Activated naive CD8-positive, alpha-beta T cell treated with anti-CD3 and anti-CD28 coated beads, Interleukin-2, amount 50 U/mL, for 24 hours (primary cell): ENCODE results near the gene PHF21A.
"Not testable (repeated sequence)": the region's sequence is repeated elsewhere in the genome, so short reads cannot be mapped to it uniquely, and the experiment has no call there.

Experiments used
- ATAC-seq: fragments of 150-1000 bp; cut with Tn5 transposase; one replicate; pipeline ENCODE4 v1.10.0; 2021
- DNase-seq: peaks from one replicate; pipeline ENCODE4 v3.0.0; 2021
- H3K27ac Mint-ChIP-seq: one replicate; pipeline ENCODE4 v1.8.0; 2021; ENCODE audit warnings: mild to moderate bottlenecking, mixed read lengths
- H3K27me3 Mint-ChIP-seq: one replicate; pipeline ENCODE4 v1.8.0; 2021; ENCODE audit warnings: mixed read lengths
- H3K36me3 Mint-ChIP-seq: one replicate; pipeline ENCODE4 v1.8.0; 2021; ENCODE audit warnings: low read depth, mixed read lengths
- H3K4me1 Mint-ChIP-seq: one replicate; pipeline ENCODE4 v1.8.0; 2021; ENCODE audit warnings: mixed read lengths
- H3K4me3 Mint-ChIP-seq: one replicate; pipeline ENCODE4 v1.8.0; 2021; ENCODE audit warnings: mild to moderate bottlenecking, moderate library complexity, mixed read lengths
- H3K9me3 Mint-ChIP-seq: one replicate; pipeline ENCODE4 v1.8.0; 2021; ENCODE audit warnings: mixed read lengths

The PHF21A gene

DNA sequence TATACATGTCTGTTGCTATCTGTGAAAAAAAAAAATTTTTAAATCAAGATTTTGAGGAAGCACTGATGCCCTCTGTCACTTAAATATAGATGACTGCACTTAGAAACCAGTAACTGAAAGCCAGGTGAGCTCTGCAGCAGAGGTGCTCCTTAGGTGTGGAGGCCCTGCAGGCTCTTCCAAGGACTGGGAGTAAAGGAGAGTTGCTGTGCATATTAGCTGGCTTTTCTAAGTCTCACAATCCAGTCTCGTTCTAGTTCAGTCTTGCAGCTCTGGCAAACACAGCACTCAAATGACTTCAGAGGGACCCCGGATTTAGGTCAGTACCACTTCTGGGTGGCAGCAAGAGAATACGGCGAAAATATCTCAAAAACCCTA is 137.8 kb downstream of the PHF21A start:
- Mint-ChIP-seq H3K27me3 (no peaks in the 10 kb centered on the region), H3K27ac (no peak overlapping the region), H3K4me3 (no peak overlapping the region), H3K4me1 (peaks cover 22% of the 10 kb centered on the region), H3K9me3 (no peaks in the 10 kb centered on the region), H3K36me3 (peaks cover 3% of the 10 kb centered on the region)
- DNase-seq, result no peak
- ATAC-seq, result no peak

- Mint-ChIP-seq H3K27ac (peak overlapping the region; percentile 3), H3K4me1 (peaks cover 22% of the 10 kb centered on the region), H3K36me3 (peaks cover 5% of the 10 kb centered on the region), H3K27me3 (no peaks in the 10 kb centered on the region), H3K9me3 (no peaks in the 10 kb centered on the region), H3K4me3 (no peak overlapping the region)
- ATAC-seq (peak; percentile 63), DNase-seq (peak; percentile 27)
These were observed 138.4 kb downstream of the PHF21A start for GRCh38 chr11:45982656-45983470.

- not testable (repeated sequence) for ATAC-seq, H3K27me3 Mint-ChIP-seq, H3K27ac Mint-ChIP-seq, H3K36me3 Mint-ChIP-seq, H3K4me3 Mint-ChIP-seq, H3K9me3 Mint-ChIP-seq, DNase-seq
- peaks cover 22% of the 10 kb centered on the region for H3K4me1 Mint-ChIP-seq
These were observed 139.4 kb downstream of the PHF21A start for GRCh38 chr11:45981826-45982225.

DNA sequence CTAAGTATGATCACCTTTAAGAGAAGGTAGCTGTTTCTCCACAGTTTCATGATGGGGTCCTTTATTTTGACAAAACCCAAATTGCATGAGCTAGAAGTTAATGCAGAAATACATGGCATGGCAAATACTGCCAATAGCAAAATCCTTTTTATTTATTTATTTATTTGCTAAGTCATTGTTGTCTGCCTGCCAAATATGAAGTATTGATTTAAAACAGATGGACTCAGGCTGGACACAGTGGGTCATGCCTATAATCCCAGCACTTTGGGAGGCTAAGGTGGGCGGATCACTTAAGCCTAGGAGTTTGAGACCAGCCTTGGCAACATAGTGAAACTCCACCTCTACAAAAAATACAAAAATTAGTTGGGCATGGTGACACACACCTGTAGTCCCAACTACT is 146.4 kb downstream of the PHF21A start:
- ATAC-seq, result no peak
- DNase-seq, result no peak
- no peaks in the 10 kb centered on the region for H3K27me3 Mint-ChIP-seq
- no peak overlapping the region for H3K27ac Mint-ChIP-seq
- peaks cover 10% of the 10 kb centered on the region for H3K36me3 Mint-ChIP-seq
- no peak overlapping the region for H3K4me3 Mint-ChIP-seq
- no peaks in the 10 kb centered on the region for H3K9me3 Mint-ChIP-seq
- no peaks in the 10 kb centered on the region for H3K4me1 Mint-ChIP-seq

GRCh38 chr11:45973601-45974000 is 147.7 kb downstream of the PHF21A start:
- H3K4me3 Mint-ChIP-seq, result no peak overlapping the region
- DNase-seq (no peak), ATAC-seq (no peak)
- H3K36me3 Mint-ChIP-seq, result peaks cover 9% of the 10 kb centered on the region
- no peaks in the 10 kb centered on the region for H3K9me3 Mint-ChIP-seq
- H3K27ac Mint-ChIP-seq, result no peak overlapping the region
- H3K27me3 Mint-ChIP-seq, result no peaks in the 10 kb centered on the region
- H3K4me1 Mint-ChIP-seq, result no peaks in the 10 kb centered on the region

DNA sequence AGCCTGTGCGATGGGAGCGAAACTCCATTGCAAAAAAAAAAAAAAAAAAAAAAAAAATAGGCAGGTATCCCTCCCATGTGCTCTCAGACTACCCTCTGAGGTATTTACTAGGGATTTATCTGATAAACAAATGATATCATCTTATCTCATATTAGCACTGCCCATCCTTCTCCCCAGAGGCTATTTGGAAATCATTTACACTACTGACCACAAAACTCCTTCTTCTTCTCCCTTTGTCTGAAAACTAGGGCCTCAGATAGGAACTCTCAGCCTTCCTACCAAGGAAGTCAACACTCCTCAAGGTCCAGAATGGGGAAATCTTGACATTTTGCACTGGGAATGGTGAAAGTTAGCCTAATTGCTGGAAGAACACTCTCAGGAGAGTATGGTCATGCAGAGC is 152.4 kb downstream of the PHF21A start:
- Mint-ChIP-seq H3K27me3 (no peaks in the 10 kb centered on the region), H3K36me3 (peaks cover 8% of the 10 kb centered on the region), H3K4me3 (no peak overlapping the region), H3K4me1 (no peaks in the 10 kb centered on the region), H3K9me3 (no peaks in the 10 kb centered on the region), H3K27ac (no peak overlapping the region)
- no peak for DNase-seq
- ATAC-seq, result no peak

GRCh38 chr11:45967506-45967905 is 153.7 kb downstream of the PHF21A start:
- Mint-ChIP-seq H3K4me3 (no peak overlapping the region), H3K4me1 (no peaks in the 10 kb centered on the region), H3K27me3 (no peaks in the 10 kb centered on the region), H3K27ac (no peak overlapping the region), H3K9me3 (no peaks in the 10 kb centered on the region), H3K36me3 (peaks cover 8% of the 10 kb centered on the region)
- DNase-seq, result no peak
- ATAC-seq, result no peak

DNA sequence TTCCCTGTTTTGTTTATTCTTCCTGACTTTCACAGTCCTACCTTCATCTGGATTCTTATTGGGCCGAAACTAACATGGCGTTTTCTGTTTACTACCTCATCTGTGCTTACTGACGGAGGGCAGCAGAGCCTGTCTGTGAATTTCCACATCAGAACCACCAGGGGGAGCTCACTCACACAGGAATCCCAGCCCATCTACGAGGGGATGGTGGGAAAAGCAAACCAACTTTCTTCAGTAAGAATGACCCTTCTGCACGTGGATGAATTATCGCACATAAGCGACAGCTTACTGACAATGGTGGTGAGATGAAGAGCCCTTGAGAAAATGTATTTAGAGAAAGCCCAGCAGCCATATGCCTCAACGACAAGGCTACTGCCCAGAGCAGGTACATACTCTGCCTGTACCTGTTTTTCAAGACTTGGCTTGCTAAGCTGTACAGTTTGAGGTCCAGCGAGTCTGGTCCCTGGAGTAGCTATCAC is 156.3 kb downstream of the PHF21A start:
- Mint-ChIP-seq H3K36me3 (peaks cover 13% of the 10 kb centered on the region), H3K9me3 (no peaks in the 10 kb centered on the region), H3K4me1 (no peaks in the 10 kb centered on the region), H3K27me3 (no peaks in the 10 kb centered on the region), H3K4me3 (no peak overlapping the region), H3K27ac (no peak overlapping the region)
- ATAC-seq, result peak; percentile 88
- peak; percentile 43 for DNase-seq

DNA sequence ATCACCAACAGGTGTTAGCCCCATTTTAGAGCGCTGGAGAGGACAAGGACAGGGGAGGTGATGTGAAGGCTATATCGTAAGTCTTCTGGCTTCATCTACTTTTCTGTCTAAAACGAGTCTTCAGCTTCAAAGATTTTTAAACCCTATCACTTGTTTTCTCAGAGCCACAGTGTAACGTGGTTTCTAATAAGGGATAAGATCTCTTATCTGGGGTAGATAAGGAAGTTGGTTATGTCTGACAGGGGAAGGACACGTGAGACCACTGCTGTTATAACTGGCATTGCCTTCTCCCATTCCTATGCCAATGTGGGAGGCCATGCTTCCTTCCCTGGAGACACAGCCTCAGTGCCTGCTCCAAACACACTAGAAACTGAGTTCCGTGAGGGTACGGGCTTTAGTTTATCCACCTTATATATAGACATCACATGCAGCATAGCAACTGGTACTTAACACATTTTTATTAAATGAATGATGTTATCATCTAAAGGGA is 159.5 kb downstream of the PHF21A start:
- H3K4me3 Mint-ChIP-seq, result no peak overlapping the region

DNA sequence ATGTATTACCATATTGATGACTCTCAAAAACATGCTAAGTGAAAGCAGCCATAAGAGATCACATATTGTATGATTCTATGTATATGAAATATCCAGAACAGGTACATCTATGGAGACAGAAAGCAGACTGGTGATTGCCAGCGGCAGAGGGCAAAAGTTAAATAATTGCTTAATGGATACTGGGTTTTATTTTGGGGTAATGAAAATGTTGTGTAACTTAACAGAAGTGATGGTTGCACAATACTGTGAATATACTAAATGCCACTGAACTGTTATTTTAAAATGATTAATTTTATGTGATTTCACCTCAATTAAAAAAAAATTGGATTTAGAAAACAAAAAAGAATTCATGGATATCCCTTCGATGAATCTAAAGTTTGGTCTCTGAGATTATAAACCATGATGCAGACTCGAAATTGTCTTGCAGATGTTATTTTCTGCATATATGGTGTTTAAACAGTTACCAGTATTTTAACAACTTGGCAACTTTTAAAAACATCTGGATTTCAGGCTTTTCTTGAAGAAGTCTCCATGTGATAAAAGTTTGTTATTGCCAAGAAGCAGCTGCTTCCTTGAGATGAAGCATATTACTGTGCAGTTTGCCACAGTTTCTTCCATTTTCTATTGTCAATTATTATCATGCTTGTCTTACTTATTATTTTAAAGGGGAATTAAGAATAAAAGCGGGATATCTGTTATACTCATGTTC is 160.7 kb downstream of the PHF21A start:
- DNase-seq (no peak), ATAC-seq (no peak)
- Mint-ChIP-seq H3K27ac (no peak overlapping the region), H3K4me3 (no peak overlapping the region), H3K36me3 (peaks cover 12% of the 10 kb centered on the region), H3K9me3 (no peaks in the 10 kb centered on the region), H3K4me1 (no peaks in the 10 kb centered on the region), H3K27me3 (no peaks in the 10 kb centered on the region)

More for the DNA sequence above, 159.5 kb downstream of the PHF21A start:
- Mint-ChIP-seq H3K36me3 (peaks cover 9% of the 10 kb centered on the region), H3K4me1 (no peaks in the 10 kb centered on the region), H3K27me3 (no peaks in the 10 kb centered on the region), H3K27ac (no peak overlapping the region), H3K9me3 (no peaks in the 10 kb centered on the region)
- ATAC-seq, result no peak
- DNase-seq, result no peak

- no peak for ATAC-seq
- H3K27me3 Mint-ChIP-seq, result no peaks in the 10 kb centered on the region
- H3K36me3 Mint-ChIP-seq, result peaks cover 16% of the 10 kb centered on the region
These were observed 161.4 kb downstream of the PHF21A start for GRCh38 chr11:45959851-45960250.

GRCh38 chr11:45949992-45950407 is 171.3 kb downstream of the PHF21A start:
- Mint-ChIP-seq H3K27ac (no peak overlapping the region), H3K4me1 (no peaks in the 10 kb centered on the region), H3K36me3 (peaks cover 21% of the 10 kb centered on the region), H3K27me3 (no peaks in the 10 kb centered on the region), H3K4me3 (no peak overlapping the region), H3K9me3 (no peaks in the 10 kb centered on the region)
- ATAC-seq (no peak), DNase-seq (no peak)

More at GRCh38 chr11:45959851-45960250, 161.4 kb downstream of the PHF21A start:
- Mint-ChIP-seq H3K9me3 (no peaks in the 10 kb centered on the region), H3K27ac (no peak overlapping the region), H3K4me3 (no peak overlapping the region), H3K4me1 (no peaks in the 10 kb centered on the region)
- DNase-seq, result no peak

GRCh38 chr11:45948356-45948755 is 172.9 kb downstream of the PHF21A start:
- H3K4me1 Mint-ChIP-seq, result no peaks in the 10 kb centered on the region
- no peaks in the 10 kb centered on the region for H3K27me3 Mint-ChIP-seq
- H3K36me3 Mint-ChIP-seq, result peaks cover 24% of the 10 kb centered on the region
- DNase-seq (no peak), ATAC-seq (no peak)
- H3K27ac Mint-ChIP-seq, result no peak overlapping the region
- H3K4me3 Mint-ChIP-seq, result no peak overlapping the region
- H3K9me3 Mint-ChIP-seq, result no peaks in the 10 kb centered on the region

DNA sequence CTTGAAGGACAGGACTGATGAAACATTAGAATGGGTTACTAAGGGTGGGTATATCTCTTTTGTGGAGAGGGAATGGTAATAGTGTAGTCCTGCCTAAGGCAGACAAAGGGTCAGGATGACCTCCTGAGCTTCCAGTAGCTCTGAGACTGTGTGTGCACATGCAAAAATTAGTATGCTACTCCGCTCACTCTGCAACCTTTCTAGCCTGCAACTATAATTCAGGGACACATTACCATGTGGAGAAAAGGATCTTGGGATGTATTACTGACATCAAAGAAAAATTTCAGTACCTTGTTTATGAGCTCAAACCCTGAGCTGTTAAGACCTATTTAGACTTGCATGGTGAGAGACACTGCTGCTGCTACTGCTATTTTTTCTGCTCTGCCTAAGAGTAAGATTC is 173.4 kb downstream of the PHF21A start:
- H3K27ac Mint-ChIP-seq, result no peak overlapping the region
- no peaks in the 10 kb centered on the region for H3K4me1 Mint-ChIP-seq
- peaks cover 24% of the 10 kb centered on the region for H3K36me3 Mint-ChIP-seq
- no peaks in the 10 kb centered on the region for H3K27me3 Mint-ChIP-seq
- no peak for ATAC-seq
- DNase-seq, result no peak
- no peak overlapping the region for H3K4me3 Mint-ChIP-seq
- no peaks in the 10 kb centered on the region for H3K9me3 Mint-ChIP-seq

DNA sequence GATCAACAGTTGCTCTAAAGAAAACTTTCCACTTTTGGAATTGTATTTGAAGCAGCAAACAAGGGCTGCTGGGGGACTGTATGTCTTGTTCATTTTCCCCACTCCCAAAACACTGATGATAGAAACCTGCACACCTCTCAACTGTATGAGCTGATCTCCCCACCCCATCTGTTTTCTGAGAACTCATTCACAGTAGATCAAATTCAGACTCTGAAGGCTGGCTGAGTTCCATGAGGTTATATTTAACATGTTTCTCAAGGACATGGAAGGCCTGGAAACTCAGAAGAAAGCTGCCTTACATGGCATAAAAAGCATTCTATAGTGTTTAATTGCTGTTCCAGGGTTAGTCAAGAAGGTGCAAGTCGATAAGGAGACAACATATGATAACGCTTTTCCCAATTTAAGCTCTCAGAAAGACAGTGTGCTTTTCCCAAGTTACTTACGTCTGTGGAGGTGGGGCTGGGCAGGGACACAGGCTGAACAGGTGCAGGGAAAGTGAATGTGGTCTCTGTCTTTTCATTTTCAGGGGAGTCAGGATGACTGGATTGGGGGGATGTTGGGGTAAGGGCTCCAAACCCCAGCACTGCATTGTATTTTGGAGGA is 175.8 kb downstream of the PHF21A start:
- ATAC-seq (no peak), DNase-seq (no peak)
- peaks cover 4% of the 10 kb centered on the region for H3K4me1 Mint-ChIP-seq
- H3K36me3 Mint-ChIP-seq, result peaks cover 23% of the 10 kb centered on the region
- H3K4me3 Mint-ChIP-seq, result no peak overlapping the region
- no peaks in the 10 kb centered on the region for H3K27me3 Mint-ChIP-seq
- no peak overlapping the region for H3K27ac Mint-ChIP-seq
- H3K9me3 Mint-ChIP-seq, result no peaks in the 10 kb centered on the region
